Femur (tissue), 1 donor: ENCODE data around the gene KRTAP4-8.
"Not testable (repeated sequence)": the region's sequence is repeated elsewhere in the genome, so short reads cannot be mapped to it uniquely, and the experiment has no call there.

ENCODE experiments used
- DNase-seq: peaks from one replicate; pipeline ENCODE4 v3.0.0-alpha.2; 2017

Gene KRTAP4-8

DNA sequence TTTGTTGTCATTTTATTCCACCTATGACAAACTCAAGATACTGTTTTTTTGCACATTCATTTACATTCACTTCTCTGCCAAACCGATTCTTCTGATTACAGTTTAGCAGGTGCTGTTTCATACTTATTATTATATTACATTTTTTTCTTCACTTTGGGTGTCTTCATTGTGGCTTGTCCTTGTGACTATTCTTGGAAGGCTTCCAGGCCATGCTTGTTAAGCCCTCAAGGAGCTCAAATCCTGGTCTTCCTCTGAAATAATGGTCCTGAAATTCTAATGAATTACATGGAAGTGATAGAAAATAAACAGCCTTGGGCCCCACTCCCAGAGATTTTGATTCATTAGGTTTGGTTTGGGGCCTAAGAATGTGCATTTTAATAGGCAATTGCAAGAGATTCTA, 33.6 kb downstream of the KRTAP4-8 start:
- no peak for DNase-seq

DNA sequence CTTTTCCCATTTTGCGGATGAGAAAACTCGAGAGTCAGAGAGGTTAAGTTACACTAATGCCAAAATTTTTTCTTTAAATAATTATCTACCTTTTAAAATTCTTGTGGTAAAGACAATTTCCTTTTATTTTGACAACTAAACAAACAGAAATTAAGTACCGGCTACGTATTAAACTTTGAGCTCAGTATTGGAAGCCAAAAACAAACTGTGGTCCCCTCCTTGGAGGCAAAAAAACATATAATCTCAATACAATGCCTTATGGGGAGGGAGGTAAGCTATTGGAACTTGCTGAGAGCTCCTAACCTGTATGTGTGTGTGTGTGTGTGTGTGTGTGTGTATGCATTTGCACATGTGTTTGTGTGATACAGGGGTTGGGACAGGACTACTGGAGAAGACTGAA, 34.5 kb downstream of the KRTAP4-8 start:
- DNase-seq: no peak

DNA sequence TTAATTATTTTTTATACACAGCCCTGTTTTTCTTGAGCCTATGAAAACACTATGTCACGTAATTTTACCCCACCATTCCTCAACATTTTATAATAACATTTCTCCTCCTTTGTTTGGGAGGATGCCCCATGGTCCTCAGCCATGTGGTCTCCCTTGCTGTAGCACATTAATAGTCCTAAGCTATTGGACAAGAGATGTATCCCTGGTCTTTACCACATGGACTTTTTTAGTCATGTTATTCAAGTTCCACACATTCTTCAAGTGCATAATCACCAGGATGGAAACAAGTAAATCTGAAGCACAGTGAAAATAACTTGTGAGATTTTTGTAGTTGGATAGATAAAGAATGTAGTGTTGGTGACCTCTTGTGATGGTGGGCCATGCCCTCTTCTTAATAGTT, 36.0 kb downstream of the KRTAP4-8 start:
- DNase-seq: no peak

DNA sequence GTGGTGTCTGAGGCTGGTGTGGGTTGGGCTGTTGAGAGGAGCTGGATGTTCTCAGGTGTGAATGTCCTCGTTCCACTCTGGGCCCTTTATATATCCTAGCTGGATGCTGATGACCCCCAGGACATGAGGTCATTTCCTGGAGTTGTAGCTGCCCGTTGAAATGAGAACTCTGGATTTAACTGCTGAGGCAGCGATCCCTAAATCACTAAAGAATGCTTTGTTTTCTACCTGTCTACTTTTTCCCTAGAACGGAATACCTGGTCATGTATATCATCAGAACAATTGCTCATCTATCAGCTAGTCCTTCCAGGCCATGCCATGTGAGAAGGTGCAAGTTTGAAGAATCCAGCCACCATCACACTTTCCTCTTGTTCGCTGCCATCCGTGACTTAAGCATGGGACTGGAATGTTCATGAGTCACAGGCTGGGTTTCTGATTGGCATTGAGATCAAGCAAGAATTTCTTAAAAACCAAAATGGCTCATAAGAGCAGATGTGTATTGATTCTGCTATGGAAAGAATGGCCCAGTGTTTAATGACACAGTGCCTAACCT, 37.8 kb downstream of the KRTAP4-8 start, which contains the start of gene KRTAP2-3:
KRTAP2-3 (minus strand) TSS at position 63 of the 553 bp plus-strand sequence. CDS start 64 bp downstream, outside the sequence.
- no peak for DNase-seq

DNA sequence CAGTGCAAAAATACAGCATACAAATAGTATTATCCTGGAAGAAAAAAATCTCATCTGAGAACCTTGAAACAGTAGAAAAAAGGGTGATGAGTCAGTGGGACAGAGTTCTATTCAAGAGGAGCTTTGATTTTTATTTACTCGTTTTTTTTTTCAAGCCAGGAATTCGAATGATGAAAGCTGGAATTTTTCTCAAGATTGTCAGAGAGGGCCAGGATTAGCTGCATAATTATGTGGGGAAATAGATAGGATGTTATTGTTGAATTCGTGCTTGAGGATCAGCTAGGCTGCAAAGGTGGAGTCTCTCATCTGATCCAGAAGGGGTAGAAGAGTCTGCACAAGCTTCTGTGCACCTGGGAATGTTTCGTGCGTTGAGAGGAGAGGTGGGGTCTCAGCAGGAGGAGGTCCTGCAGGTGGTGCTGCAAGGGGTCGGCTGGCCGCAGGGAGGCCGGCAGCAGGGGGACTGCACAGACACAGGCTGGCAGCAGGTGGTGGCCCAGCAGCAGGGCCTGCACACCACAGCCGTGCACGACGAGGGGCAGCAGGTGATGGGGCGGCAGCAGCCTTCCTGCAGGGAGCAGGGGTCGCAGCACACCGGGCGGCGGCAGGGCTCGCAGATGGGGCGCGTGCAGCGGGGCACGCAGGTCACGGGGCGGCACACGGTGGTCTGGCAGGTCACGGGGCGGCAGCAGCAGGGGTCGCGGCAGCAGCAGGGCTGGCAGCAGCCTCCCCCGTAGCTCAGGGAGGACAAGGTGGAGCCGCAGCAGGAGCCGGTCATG, 38.5 kb downstream of the KRTAP4-8 start:
- DNase-seq: not testable (repeated sequence)

DNA sequence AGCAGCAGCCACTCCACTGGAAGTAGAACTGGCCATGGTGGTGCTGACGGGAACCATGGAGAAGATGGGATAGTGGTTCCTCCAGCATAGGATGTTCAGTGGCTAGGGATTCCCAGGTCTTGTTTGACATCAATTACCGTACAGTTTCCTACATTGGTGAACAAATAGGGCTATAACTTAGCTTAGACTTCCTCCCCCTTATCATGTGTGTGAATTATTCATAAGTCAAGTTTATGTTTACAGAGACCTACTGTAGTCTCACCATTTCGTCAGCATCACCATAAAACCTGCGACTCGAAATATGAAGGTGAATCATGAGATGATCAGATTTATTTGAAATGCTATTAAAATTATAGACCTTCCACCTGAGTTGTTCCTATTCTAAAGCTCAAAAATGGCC, 39.2 kb downstream of the KRTAP4-8 start:
- no peak for DNase-seq

DNA sequence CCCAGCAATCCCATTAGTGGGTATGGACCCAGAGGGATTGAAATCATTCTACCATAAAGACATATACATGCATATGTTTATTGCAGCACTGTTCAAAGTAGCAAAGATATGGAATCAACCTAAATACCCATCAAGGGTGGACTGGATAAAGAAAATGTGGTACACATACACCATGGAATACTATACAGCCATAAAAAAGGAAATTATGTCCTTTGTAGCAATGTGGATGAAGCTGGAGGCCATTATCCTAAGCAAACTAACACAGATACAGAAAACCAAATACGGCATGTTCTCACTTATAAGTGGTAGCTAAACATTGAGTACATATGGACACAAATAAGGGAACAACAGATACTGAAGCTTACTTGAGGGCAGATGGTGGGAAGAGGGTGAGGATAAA, 40.4 kb downstream of the KRTAP4-8 start:
- DNase-seq: no peak

DNA sequence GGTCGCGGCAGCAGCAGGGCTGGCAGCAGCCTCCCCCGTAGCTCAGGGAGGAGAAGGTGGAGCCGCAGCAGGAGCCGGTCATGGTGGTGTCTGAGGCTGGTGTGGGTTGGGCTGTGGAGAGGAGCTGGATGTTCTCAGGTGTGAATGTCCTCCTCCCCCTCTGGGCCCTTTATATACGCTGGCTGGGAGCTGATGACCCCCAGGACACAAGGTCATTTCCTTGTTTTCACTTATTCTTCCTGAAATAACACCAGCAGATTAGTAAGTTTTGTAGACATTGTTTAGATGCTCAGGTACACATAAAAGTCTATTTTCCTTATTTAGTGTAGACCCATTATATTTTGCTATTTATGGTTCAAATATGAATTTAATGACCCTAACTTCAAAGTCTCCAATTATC, 42.8 kb downstream of the KRTAP4-8 start, which contains the start of gene KRTAP2-2:
KRTAP2-2 (minus strand) TSS at position 101 of the 400 bp plus-strand sequence; CDS start at position 82, 19 bp downstream.
- DNase-seq: not testable (repeated sequence)

DNA sequence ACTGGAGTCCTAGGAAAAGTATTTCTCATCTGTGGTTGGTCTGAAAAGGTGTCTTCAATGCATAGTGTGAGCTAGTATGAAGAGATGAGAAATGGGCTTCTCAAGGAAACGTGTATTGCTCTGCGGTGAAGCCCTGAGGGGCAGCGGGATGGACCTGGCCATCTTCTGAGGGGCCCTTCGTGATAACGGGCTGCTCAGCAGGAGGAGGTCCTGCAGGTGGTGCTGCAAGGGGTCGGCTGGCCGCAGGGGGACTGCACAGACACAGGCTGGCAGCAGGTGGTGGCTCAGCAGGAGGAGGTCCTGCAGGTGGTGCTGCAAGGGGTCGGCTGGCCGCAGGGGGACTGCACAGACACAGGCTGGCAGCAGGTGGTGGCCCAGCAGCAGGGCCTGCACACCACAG, 43.4 kb downstream of the KRTAP4-8 start:
- DNase-seq: not testable (repeated sequence)

DNA sequence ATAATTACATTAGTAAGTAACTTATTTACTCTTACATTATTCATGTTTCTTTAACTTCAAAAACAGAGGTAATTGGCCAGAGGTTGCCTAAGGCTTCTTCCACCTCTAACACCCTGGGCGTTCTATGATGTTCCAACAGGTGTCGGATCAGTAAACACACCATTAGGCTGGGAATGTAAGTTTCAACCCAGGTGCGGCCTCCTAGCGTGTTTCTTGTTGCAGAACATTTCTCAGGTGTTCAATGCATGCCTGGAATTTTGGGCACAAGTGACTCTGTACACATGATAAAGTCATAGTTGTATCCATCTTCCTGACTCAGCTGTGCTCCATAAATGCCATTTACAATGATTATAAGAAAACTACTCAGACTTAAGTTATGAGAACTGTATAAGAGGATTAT, 43.9 kb downstream of the KRTAP4-8 start:
- no peak for DNase-seq

DNA sequence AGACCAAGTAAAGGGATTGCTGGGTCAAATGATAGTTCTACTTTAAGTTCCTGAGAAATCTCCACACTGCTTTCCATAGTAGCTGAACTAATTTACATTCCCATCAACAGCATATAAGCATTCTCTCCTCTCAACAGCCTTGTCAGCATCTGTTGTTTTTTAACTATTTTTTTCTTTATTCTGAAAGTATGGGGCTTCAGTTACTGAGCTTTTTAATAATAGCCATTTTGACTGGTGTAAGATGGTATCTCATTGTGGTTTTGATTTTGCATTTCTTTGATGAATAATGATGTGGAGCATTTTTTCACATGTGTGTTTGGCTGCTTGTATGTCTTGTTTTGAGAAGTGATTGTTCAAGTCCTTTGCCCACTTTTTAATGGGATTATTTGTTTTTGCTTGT, 45.4 kb downstream of the KRTAP4-8 start:
- DNase-seq: no peak

DNA sequence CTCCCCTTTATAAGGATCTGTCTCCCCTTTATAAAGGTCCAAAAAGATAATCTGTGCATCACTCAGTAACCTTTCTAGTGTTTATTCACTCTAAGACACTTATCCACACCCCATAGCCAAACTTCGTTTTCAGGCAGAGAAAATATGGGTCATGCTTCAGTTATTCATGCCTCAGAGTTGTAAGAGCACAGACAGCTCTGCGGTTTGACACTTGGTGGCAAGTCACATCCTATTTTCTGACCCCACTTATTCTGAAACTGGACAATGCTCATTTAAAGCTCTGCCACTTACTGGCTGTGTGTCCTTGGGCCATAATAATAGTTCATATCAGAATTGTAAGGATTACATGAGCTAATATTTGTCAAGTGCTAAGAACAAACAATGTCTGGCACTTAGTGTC, 48.8 kb downstream of the KRTAP4-8 start:
- DNase-seq: no peak

DNA sequence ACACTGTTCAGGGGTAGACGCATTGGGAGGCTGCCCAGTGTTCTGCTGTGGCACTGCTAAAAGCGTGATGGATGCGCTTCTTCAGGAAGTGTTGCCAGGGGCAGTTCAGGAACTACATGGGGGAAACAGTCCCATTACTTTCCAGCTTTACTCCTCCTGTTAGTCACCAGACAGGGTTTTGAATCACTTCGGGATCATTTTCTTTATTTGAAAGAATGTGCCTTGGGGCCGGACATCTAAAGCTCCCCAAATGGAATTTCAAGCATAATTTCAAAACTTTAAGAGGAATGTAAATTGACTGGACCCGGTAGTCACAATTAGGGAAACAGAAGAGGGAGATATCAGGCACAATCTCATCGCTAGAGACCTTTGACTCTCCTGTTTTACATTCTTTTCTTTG, 49.5 kb downstream of the KRTAP4-8 start:
- DNase-seq: no peak
